Iris pigment epithelial cell (primary cell): ENCODE data around the gene MAN1A1.

Experiments used
- DNase-seq: peaks from one replicate; pipeline ENCODE4 v3.0.0-alpha.2; 2011; ENCODE audit warnings: low read depth

Gene MAN1A1

DNA sequence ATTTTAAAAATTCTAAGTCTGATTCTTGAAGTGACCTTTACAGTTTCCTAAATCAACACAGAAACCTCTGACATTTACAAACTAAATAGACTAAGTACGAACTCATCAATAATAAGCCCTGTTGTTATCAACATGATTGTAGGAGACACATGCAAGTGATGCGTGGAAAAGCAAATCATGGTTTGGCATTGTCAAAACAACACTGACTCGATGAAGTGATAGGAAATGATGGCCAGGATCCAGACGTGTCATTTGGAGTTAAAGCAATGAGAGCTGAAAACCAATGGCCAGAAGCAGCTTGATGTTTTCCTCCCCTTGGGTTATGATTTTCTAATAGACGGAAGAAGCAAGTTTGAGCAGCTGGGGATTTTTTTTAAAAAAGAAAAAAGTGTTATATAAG lies 153.7 kb downstream of the MAN1A1 start:
- DNase-seq, result no peak

GRCh38 chr6:119195204-119195603 lies 154.4 kb downstream of the MAN1A1 start:
- DNase-seq, result no peak

DNA sequence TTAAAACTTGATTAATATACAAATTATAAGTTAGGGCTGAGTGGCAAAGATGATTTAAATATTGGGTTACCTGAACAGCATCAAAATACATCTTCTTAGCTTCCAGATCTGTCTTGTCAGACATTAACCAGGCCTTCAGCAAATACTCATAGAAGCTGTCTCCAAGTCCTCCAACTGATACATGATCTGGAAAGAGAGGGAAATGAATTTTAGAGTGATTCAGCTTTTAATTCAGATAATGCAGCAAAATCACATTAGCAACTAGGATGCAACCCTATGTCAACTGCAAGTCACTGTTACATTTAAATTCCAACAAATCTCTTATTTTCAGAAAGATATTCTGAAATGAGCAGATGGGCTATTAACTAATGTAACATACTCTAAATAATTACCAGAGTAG lies 155.9 kb downstream of the MAN1A1 start:
- DNase-seq, result no peak

DNA sequence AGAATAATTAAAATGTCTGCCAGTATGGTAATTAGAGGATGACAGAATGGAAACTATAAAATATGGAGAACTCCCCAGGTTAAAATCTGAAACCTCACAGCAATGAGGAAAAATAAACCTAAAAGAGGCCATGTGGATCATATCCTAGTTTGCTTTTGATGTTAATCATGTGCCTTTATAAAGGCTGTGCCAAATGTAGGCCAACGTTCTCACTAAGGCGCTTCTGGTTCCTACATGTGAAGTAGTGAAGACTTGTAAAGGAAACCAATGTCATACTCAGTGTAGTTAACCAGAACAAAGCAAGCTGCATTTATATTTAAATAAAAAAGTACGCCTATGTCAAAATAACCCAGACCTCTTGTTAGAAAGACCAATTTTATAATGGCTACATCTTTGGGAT lies 157.4 kb downstream of the MAN1A1 start:
- DNase-seq, result no peak

DNA sequence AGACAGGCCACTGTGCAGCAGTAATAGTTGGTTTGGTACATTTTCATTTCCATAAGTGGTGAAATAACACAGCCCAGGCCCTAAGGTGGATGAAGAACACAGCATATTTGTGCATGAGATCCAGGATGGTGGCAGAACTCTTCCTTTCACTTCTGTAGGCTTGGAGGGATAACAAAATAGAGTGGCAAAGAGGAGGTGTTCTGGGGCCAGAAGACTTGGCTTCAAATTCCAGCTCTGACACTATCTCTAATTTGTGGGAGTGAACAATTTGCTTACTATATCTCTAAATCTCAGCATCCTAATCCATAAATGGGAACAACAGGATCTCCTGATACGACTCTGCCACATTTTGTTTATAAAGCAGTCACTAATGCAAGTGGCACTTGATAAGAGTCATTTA lies 159.4 kb downstream of the MAN1A1 start:
- no peak for DNase-seq

DNA sequence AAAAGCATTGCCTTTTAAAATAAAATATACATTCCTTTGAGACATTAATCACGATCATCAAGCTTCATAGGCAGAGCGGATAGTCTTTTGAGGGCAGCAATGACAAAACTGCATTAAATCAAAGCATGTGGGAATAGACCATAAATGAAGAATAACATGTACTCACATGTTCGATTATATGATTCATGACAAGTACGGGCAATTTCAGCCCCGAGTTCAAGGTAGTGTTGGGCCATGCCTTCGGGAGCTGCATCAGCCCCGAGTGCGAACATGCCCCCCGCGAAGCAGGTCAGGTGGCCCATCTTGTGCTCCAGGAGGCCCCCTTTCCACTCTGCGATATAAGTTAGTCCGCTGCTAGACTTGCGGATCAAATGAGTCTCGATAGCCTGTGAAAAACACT lies 160.1 kb downstream of the MAN1A1 start:
- DNase-seq, result no peak

DNA sequence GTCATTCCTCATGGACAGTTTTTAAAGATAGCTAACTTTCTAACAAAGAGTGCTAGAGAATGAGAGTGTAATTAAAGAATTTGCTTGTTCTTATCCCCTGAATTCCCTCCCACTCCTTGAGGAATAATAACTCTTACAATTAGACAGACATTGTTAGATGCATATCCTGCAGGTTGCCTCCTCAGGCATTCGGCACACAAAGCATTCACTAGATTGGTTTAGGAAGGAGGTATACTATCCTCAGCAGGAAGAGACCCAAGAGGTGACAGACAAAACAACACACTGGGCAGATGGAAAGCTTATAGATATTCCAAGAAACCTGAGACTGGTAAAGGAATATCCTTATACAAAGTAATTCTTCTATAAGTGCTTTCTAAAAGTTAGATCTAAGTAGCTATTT lies 162.0 kb downstream of the MAN1A1 start:
- no peak for DNase-seq

DNA sequence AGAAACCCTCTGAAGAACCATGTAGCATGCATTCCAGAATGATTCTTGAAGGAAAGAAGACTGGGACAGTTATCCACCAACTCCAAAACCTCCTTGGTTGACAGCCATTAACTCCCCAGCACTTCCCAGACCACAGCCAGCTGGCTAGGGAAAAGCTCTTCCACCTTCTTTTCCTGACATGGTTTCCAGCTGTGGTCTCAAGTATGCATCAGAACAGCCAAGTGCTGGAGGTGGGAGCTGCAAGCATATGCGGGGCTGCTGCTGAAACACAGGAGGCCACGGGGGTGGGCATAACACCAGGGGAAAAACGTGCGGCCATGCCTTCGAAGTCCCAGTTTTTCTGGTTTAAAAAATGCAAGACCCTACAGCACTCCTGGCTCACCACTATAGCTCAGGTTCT lies 163.1 kb downstream of the MAN1A1 start:
- DNase-seq, result no peak

DNA sequence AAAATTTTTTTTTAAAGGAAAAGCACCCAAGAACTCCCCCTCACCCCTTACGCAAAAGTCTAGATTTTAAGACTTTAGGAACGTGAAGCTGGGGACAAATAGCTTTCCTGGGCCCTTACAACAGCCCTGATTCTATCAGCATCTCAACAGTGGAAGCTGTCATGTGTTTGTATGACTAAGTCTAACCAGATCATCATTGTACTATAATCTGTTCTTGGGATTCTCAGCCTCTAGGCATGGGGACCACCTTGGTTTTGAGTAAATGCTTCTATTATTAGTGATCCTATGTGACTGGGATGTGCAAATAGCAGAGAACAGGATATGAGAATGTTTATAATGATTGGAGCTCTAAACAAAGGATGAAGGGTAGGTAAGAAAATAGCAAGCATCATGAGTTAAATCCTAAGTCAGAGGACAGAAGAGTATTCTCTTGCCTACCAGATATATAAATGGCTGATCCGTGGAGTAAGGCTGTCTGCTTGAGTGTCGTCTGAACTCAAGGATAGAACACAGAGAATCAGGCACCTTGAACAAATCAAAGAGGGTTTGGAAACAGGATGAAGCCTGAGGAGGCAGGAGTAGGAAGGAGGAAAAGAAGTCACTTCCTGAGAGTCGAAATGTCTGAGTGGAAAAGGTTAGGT lies 165.4 kb downstream of the MAN1A1 start:
- no peak for DNase-seq

- DNase-seq, result no peak
Observed at GRCh38 chr6:119183457-119183856, 166.1 kb downstream of the MAN1A1 start.

DNA sequence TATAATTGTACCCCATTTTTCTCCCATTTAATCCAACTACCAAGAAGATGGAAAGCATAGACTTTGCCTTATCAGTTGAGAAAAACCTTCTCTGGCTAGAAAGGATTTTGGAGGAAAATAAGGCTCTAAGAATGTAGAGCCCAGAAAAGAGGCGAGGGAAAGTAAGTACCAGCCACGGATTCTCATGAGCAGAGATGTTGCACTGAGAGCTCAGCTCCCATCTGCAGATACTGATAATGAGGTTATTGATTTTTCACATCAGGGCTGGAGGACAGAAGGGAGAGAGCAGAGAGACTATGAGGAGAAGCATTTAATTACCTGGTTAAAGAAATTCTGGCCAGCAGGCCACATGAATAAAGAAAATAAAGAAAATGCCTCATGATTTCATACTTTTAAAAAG lies 166.7 kb downstream of the MAN1A1 start:
- no peak for DNase-seq

- DNase-seq, result no peak
Observed at GRCh38 chr6:119182216-119182803, 167.3 kb downstream of the MAN1A1 start.

DNA sequence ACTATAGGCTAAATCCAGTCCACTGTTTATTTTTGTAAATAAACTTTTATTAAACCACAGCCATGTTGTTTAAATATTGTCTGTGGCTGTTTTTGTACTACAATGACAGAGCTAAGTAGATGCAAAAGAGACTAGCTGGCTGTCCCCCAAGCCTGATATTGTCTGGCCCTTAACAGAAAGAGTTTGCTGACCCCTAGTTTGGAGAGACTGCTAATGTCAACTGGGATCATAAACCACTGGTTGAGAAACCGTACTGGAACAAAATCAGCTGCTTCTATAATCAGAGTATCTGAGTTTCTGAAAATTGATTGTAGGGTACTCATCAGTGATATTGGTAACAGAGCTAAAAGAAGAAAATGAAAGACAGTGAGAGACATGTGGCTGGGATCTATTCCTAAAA lies 168.5 kb downstream of the MAN1A1 start:
- DNase-seq, result no peak

- DNase-seq, result no peak
Observed at GRCh38 chr6:119179842-119180241, 169.7 kb downstream of the MAN1A1 start.

GRCh38 chr6:119179062-119179461 lies 170.5 kb downstream of the MAN1A1 start:
- DNase-seq, result no peak

DNA sequence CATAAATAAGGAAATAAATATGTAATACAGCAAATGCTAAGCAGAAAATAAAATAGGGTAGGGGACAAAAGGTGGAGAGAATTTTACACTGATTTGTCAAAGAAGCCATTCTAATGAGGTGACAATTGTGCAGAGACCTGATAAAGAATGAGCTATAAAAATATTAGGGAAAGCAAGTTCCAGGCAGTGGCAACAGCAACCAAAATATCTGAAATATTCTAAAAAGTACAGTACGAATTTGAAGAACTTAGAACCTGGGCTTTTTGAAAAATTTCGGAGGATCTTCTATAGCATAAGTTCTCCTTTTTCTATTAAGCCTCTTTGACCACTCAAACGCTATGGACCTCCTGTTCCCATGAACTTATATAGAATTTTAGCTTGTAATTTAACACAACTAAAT lies 173.1 kb downstream of the MAN1A1 start:
- DNase-seq, result no peak

- DNase-seq, result peak; percentile 25
Observed at GRCh38 chr6:119174879-119175817, 174.4 kb downstream of the MAN1A1 start.

DNA sequence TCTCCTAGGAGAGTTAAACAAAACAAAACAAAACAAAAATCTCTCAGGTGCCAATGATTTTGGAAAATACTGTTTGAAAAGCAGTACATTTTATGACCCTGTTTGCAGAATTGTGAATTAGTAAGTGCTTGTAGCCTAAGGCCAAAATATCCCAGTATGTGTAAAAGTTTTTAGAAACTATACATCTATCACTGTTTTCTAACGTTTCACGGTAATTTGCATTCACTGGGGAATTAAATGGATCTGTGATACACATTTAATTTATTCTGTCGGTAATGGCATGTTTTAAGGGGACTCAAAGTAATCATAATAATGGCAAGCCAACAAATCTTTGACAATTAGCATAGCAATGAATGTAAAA lies 175.5 kb downstream of the MAN1A1 start:
- DNase-seq, result no peak

DNA sequence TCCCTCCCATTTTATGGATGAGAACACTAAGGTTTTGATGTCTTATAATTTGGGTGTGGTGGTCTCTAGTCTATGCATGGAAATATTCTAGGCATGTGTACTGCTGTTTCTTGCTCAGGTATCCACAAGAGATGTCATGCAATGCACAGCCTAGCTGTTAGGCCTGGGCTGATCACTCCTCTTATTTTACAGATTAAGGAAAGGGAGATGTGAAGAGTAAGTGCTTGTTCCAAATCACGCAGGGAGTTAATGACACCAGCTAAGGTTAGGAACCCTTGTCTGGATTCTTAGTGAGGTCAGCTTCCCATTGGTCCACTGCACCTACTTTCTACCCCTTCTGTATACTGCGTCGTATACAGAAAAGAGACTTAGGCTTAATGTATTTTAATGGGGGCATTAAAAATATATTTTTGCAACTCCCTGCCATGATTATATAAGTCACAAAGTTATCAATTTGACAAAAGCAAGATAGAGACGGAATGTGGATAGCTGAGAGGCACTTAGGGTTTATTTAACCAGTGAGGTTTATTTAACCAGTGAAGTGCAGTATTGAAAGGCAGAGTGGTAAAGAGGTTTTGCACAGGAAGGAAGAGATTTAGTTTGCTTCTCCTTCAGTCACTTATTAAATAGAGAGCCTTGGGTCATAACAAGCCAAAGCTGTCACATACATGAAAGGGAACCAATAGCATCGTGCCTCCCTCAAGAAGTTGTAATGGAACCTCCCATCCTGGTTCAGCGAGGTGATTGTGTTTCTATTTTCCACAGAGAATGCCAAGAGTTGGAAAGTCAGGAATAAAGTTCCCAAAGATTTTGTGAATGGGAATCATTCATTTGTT lies 176.1 kb downstream of the MAN1A1 start:
- DNase-seq, result no peak

- DNase-seq, result peak; percentile 16
Observed at GRCh38 chr6:119172824-119173223, 176.7 kb downstream of the MAN1A1 start.

DNA sequence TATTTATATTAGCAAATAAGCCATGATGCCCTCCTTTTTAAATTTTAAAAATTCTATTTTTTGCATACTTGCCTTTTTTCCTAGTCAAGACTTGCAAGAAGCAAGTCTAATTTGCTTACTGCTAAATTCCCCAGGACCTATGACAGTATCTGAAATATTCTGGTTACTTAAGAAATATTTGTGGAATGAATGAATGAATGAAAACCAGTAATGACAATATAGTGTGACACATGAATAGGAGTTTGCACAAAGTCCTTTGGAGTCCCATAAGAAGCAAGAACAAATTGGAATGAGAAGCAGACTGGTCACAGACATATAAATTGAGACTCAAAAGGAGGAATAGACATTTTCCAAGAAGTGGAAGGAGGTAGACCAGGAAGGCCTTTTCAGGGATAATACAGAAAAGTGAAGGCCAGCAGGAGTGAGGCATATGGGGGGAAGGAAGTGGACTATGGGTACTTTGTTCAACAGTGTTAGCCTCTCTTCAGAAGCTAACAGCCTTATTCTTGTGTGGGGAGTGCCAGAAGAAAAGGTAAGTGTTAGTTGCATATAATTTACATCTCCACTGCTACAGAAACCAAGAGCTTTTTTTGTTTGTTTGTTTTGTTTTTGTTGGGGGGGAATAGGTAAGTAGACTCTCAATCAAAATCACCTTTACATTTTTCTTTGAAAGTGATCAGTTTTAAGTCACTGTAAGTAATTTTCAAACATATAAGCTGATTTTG lies 177.5 kb downstream of the MAN1A1 start:
- DNase-seq, result no peak
